HEK293 (cell line): ENCODE data around the gene ZNF556.
A peak's percentile ranks its signal among the peaks of the same experiment; 100 is the strongest.

Source experiments
- CTCF ChIA-PET: fragments of 350-600 bp; formaldehyde crosslinking; extraction: SDS; loops from one replicate; lab custom pipeline; 2021; ENCODE audit warnings: antibody characterized with exemption; lab: Yijun Ruan, JAX
- POLR2A ChIA-PET: fragments of 300-600 bp; formaldehyde crosslinking; extraction: SDS; loops from one replicate; lab custom pipeline; 2020; ENCODE audit warnings: antibody characterized with exemption, inconsistent platforms; lab: Yijun Ruan, JAX
- H3K27ac ChIP-seq: fragments of 200-500 bp; sonication (Bioruptor generic); 2 replicates; pipeline ENCODE4 v1.5.1; 2014; ENCODE audit warnings: low read depth, low read length, control low read depth, inconsistent platforms; ENCODE audit errors: extremely low read depth
- H3K36me3 ChIP-seq, 2 experiments: fragments of 200-500 bp in 1 of 2; sonication (Bioruptor generic) in 1 of 2; 1 replicate in 1 of 2; 2 replicates in 1 of 2; pipeline ENCODE4 v1.5.1; 2014 to 2017; ENCODE audit warnings: inconsistent platforms in 2 of 2, low read length in 2 of 2; ENCODE audit not compliant: control insufficient read depth in 2 of 2, insufficient read depth in 1 of 2
- H3K4me1 ChIP-seq: fragments of 200-500 bp; sonication (Bioruptor generic); 2 replicates; pipeline ENCODE4 v1.5.1; 2014; ENCODE audit warnings: mild to moderate bottlenecking, low read length, inconsistent platforms; ENCODE audit not compliant: control insufficient read depth, insufficient read depth
- H3K4me3 ChIP-seq: 2 replicates; pipeline ENCODE4 v1.5.1; 2011; ENCODE audit warnings: low read depth, mild to moderate bottlenecking, control low read depth, low read length, moderate library complexity
- H3K9me3 ChIP-seq: fragments of 200-500 bp; sonication (Bioruptor generic); 2 replicates; pipeline ENCODE4 v1.5.1; 2014; ENCODE audit warnings: low read depth, low read length, inconsistent platforms; ENCODE audit not compliant: control insufficient read depth, insufficient read depth
- RBAK ChIP-seq: fragments of 450-650 bp; formaldehyde crosslinking; IDR thresholded peaks from 2 replicates; pipeline ENCODE4 v1.5.1; 2016; ENCODE audit warnings: missing biosample characterization, missing genetic modification characterization
- SETDB1 ChIP-seq: IDR thresholded peaks from one replicate; pipeline ENCODE4 v1.6.1; 2017; ENCODE audit warnings: mild to moderate bottlenecking, low read length, moderate library complexity, mixed read lengths; ENCODE audit not compliant: insufficient read length
- ZBTB48 ChIP-seq: fragments of 450-650 bp; formaldehyde crosslinking; IDR thresholded peaks from 2 replicates; pipeline ENCODE4 v1.5.1; 2016; ENCODE audit warnings: missing biosample characterization, missing genetic modification characterization
- ZNF23 ChIP-seq: fragments of 450-650 bp; formaldehyde crosslinking; IDR thresholded peaks from 2 replicates; pipeline ENCODE4 v1.5.1; 2016; ENCODE audit warnings: missing biosample characterization, missing genetic modification characterization, borderline replicate concordance
- ZNF274 ChIP-seq, 2 experiments: fragments of 200-500 bp in 1 of 2; fragments of 450-650 bp in 1 of 2; sonication (Bioruptor generic) in 1 of 2; formaldehyde crosslinking in 1 of 2; IDR thresholded peaks; 2 replicates each; pipeline versions ENCODE4 v1.5.1 to v1.6.1; 2014 to 2016; ENCODE audit warnings: borderline replicate concordance in 1 of 2, inconsistent platforms in 1 of 2, low read length in 1 of 2, missing biosample characterization in 1 of 2, missing genetic modification characterization in 1 of 2
- ZNF398 ChIP-seq: fragments of 450-650 bp; formaldehyde crosslinking; IDR thresholded peaks from 2 replicates; pipeline ENCODE4 v1.5.1; 2017; ENCODE audit warnings: missing biosample characterization, missing genetic modification characterization
- ZNF433 ChIP-seq: fragments of 450-650 bp; formaldehyde crosslinking; IDR thresholded peaks from 2 replicates; pipeline ENCODE4 v1.5.1; 2016; ENCODE audit warnings: missing biosample characterization, missing genetic modification characterization, low read depth
- ZNF560 ChIP-seq: fragments of 450-650 bp; formaldehyde crosslinking; IDR thresholded peaks from 2 replicates; pipeline ENCODE4 v1.5.1; 2017; ENCODE audit warnings: missing biosample characterization, missing genetic modification characterization, borderline replicate concordance
- ZNF792 ChIP-seq: fragments of 450-650 bp; formaldehyde crosslinking; IDR thresholded peaks from 2 replicates; pipeline ENCODE4 v1.5.1; 2016; ENCODE audit warnings: missing biosample characterization, missing genetic modification characterization
- ZSCAN23 ChIP-seq: fragments of 450-650 bp; formaldehyde crosslinking; IDR thresholded peaks from 2 replicates; pipeline ENCODE4 v1.5.1; 2016; ENCODE audit warnings: missing biosample characterization, missing genetic modification characterization
- TF ChIP-seq, protein P1 (sequence below): fragments of 450-650 bp; formaldehyde crosslinking; IDR thresholded peaks from 2 replicates; pipeline ENCODE4 v1.5.1; 2016; ENCODE audit warnings: missing biosample characterization, missing genetic modification characterization
- TF ChIP-seq, protein P2 (sequence below): fragments of 450-650 bp; formaldehyde crosslinking; IDR thresholded peaks from 2 replicates; pipeline ENCODE4 v1.5.1; 2017; ENCODE audit warnings: missing biosample characterization, missing genetic modification characterization

The ZNF556 gene

GRCh38 chr19:2853015-2853606 is 14.0 kb upstream of the ZNF556 start:
- Histone ChIP-seq H3K4me1 (no peaks in the 10 kb centered on the region), H3K36me3 (peaks cover 5 to 50% of the 10 kb centered on the region in 2 experiments; a peak in 2 of 3 replicates), H3K4me3 (no peak overlapping the region), H3K27ac (no peak overlapping the region), H3K9me3 (no peaks in the 10 kb centered on the region)
- ChIA-PET POLR2A (no interaction called here), CTCF (no interaction called here)
- TF ChIP-seq SETDB1 (peak; percentile 99), ZNF274 (IDR thresholded peaks at IDR 0.05; ENCODE audit: low read length) (no peak), ZNF274 (tag by site-specific recombination; IDR thresholded peaks at IDR 0.05; ENCODE audit: borderline replicate concordance) (peak; percentile 65; the same call in 1 of the 2 replicates), ZNF398 (tag by site-specific recombination) (no peak)

DNA sequence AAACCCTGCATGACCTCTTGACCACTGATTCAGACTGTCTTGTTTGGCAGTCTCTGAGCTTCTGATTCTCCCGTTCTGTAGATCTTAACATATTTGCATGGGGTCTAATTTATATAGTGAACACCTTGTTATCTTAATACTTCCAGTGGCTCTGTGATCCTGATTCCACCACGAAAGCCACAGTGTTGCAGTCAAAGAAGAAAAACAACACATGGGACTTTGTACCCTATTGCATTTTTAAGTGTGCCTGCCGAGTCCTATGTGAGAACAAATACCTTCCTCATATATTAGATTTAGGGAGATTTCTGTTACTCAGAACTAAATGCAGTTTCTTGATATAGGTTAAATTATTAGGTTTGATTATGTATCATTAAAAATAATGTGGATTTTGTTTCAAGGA is 12.3 kb upstream of the ZNF556 start:
- Histone ChIP-seq H3K4me1 (no peaks in the 10 kb centered on the region), H3K9me3 (no peaks in the 10 kb centered on the region), H3K36me3 (peaks cover 5 to 47% of the 10 kb centered on the region in 2 experiments; a peak in 2 of 3 replicates), H3K27ac (no peak overlapping the region), H3K4me3 (no peak overlapping the region)
- TF ChIP-seq RBAK = no peak
- TF ChIP-seq, protein P1, sequence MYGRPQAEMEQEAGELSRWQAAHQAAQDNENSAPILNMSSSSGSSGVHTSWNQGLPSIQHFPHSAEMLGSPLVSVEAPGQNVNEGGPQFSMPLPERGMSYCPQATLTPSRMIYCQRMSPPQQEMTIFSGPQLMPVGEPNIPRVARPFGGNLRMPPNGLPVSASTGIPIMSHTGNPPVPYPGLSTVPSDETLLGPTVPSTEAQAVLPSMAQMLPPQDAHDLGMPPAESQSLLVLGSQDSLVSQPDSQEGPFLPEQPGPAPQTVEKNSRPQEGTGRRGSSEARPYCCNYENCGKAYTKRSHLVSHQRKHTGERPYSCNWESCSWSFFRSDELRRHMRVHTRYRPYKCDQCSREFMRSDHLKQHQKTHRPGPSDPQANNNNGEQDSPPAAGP (tag by site-specific recombination) = no peak
- TF ChIP-seq, protein P2, sequence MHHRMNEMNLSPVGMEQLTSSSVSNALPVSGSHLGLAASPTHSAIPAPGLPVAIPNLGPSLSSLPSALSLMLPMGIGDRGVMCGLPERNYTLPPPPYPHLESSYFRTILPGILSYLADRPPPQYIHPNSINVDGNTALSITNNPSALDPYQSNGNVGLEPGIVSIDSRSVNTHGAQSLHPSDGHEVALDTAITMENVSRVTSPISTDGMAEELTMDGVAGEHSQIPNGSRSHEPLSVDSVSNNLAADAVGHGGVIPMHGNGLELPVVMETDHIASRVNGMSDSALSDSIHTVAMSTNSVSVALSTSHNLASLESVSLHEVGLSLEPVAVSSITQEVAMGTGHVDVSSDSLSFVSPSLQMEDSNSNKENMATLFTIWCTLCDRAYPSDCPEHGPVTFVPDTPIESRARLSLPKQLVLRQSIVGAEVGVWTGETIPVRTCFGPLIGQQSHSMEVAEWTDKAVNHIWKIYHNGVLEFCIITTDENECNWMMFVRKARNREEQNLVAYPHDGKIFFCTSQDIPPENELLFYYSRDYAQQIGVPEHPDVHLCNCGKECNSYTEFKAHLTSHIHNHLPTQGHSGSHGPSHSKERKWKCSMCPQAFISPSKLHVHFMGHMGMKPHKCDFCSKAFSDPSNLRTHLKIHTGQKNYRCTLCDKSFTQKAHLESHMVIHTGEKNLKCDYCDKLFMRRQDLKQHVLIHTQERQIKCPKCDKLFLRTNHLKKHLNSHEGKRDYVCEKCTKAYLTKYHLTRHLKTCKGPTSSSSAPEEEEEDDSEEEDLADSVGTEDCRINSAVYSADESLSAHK = no peak
- no peak for TF ChIP-seq ZNF23 (tag by site-specific recombination)
- no peak for TF ChIP-seq ZBTB48 (tag by site-specific recombination)
- TF ChIP-seq ZNF560 (tag by site-specific recombination) = no peak
- TF ChIP-seq ZNF792 (tag by site-specific recombination) = no peak
- TF ChIP-seq ZSCAN23 (tag by site-specific recombination) = no peak
- POLR2A ChIA-PET = interaction anchor here (1.0 kb wide), 1 partner anchor 14 kb away, joined by 3 read pairs; the partner anchor contains the start of gene ZNF555
- CTCF ChIA-PET = no interaction called here

- Histone ChIP-seq H3K4me3 (no peak overlapping the region), H3K27ac (no peak overlapping the region), H3K4me1 (no peaks in the 10 kb centered on the region), H3K36me3 (peaks cover 5 to 31% of the 10 kb centered on the region in 2 experiments; a peak in 2 of 3 replicates), H3K9me3 (no peaks in the 10 kb centered on the region)
- TF ChIP-seq ZNF433 (tag by site-specific recombination) (no peak), ZNF23 (tag by site-specific recombination) (no peak)
- TF ChIP-seq, protein P2 = no peak
- POLR2A ChIA-PET = no interaction called here
- CTCF ChIA-PET = interaction anchor here (0.6 to 0.7 kb wide), 2 partner anchors 37 to 48 kb away, joined by 3 read pairs; no protein-coding TSS in a partner anchor
Observed at GRCh38 chr19:2856457-2857050, 10.6 kb upstream of the ZNF556 start.
